Chondrocyte (in vitro differentiated cells): Measurements from ENCODE around the gene MTMR2. TPM values are rescaled to one million over a fixed set of nuclear protein-coding genes. Genes with fewer than 3 reads are reported as not detected.

ENCODE experiments used
- DNase-seq: peaks from one replicate; pipeline ENCODE4 v3.0.0; 2021; ENCODE audit warnings: mixed read lengths, low spot score
- H3K27ac Mint-ChIP-seq: one replicate; pipeline ENCODE4 v1.8.0; 2021; ENCODE audit warnings: mild to moderate bottlenecking, moderate library complexity, mixed read lengths; ENCODE audit not compliant: unreplicated experiment
- H3K27me3 Mint-ChIP-seq: 2 replicates; pipeline ENCODE4 v1.8.0; 2021; ENCODE audit warnings: low read depth, mixed read lengths
- H3K36me3 Mint-ChIP-seq: 2 replicates; pipeline ENCODE4 v1.8.0; 2021; ENCODE audit warnings: low read depth, mixed read lengths
- H3K4me1 Mint-ChIP-seq: 2 replicates; pipeline ENCODE4 v1.8.0; 2021; ENCODE audit warnings: low read depth, mild to moderate bottlenecking, mixed read lengths
- H3K4me3 Mint-ChIP-seq: one replicate; pipeline ENCODE4 v1.8.0; 2021; ENCODE audit warnings: mild to moderate bottlenecking, moderate library complexity, mixed read lengths; ENCODE audit not compliant: unreplicated experiment
- H3K9me3 Mint-ChIP-seq: 2 replicates; pipeline ENCODE4 v1.8.0; 2021; ENCODE audit warnings: low read depth, mixed read lengths
- total RNA-seq: library from RNA; stranded (reverse); gene quantifications from 3 replicates; pipeline ENCODE4 v1.2.1, GENCODE V29; 2021
- TF ChIP-seq, protein P1 (sequence below): fragments of 200-600 bp; sonication (generic); IDR thresholded peaks from 2 replicates; pipeline ENCODE4 v1.5.0; 2021; ENCODE audit warnings: antibody characterized with exemption, mild to moderate bottlenecking, moderate library complexity

MTMR2 gene
- total RNA-seq, 1 donor from 2014 or later: 52.1 TPM

DNA sequence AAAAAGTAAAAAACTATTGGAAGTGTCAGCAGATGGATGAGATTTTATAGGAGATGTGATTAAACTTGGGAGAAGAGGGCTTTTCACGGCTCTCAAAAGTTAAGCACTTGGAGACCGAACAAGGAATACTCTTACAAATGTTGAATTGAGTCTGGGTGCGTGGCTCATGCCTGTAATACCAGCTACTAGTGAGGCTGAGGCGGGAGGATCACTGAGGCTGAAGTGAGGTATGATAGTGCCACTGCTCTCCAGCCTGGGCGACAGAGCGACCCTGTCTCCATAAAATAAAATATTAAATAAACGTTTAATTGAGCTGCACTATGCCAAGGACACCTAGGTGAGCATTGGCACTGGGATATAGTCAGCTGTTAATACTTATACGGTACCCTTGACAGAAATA lies 131.7 kb downstream of the MTMR2 start:
- H3K36me3 Mint-ChIP-seq: no peaks in the 10 kb centered on the region
- TF ChIP-seq, protein P1, sequence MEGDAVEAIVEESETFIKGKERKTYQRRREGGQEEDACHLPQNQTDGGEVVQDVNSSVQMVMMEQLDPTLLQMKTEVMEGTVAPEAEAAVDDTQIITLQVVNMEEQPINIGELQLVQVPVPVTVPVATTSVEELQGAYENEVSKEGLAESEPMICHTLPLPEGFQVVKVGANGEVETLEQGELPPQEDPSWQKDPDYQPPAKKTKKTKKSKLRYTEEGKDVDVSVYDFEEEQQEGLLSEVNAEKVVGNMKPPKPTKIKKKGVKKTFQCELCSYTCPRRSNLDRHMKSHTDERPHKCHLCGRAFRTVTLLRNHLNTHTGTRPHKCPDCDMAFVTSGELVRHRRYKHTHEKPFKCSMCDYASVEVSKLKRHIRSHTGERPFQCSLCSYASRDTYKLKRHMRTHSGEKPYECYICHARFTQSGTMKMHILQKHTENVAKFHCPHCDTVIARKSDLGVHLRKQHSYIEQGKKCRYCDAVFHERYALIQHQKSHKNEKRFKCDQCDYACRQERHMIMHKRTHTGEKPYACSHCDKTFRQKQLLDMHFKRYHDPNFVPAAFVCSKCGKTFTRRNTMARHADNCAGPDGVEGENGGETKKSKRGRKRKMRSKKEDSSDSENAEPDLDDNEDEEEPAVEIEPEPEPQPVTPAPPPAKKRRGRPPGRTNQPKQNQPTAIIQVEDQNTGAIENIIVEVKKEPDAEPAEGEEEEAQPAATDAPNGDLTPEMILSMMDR: no peak
- no peaks in the 10 kb centered on the region for H3K27me3 Mint-ChIP-seq
- DNase-seq: no peak
- H3K4me3 Mint-ChIP-seq: peak overlapping the region; percentile 99
- no peak overlapping the region for H3K27ac Mint-ChIP-seq
- no peaks in the 10 kb centered on the region for H3K9me3 Mint-ChIP-seq
- H3K4me1 Mint-ChIP-seq: peaks cover 23% of the 10 kb centered on the region

DNA sequence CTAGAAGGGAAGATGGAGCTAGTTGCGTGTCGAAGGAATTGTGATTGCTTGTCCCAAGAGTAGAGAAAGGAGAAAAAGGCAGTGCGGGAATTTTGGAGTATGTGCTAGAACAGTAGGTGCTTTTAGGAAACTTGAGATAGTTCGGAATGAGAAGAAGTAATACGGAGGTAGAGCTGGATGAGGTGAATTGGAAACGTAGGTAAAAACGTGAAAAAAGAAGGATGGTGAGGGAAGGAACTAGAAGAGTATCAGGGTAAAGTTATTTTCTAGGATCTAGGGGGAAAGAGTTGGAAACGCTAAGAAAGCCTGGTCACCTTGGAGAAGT lies 132.2 kb downstream of the MTMR2 start:
- DNase-seq: no peak
- Mint-ChIP-seq H3K27ac (peak overlapping the region; percentile 100), H3K9me3 (no peaks in the 10 kb centered on the region), H3K36me3 (no peaks in the 10 kb centered on the region), H3K4me1 (peaks cover 23% of the 10 kb centered on the region), H3K4me3 (peak overlapping the region; percentile 99), H3K27me3 (no peaks in the 10 kb centered on the region)
- TF ChIP-seq, protein P1: no peak

DNA sequence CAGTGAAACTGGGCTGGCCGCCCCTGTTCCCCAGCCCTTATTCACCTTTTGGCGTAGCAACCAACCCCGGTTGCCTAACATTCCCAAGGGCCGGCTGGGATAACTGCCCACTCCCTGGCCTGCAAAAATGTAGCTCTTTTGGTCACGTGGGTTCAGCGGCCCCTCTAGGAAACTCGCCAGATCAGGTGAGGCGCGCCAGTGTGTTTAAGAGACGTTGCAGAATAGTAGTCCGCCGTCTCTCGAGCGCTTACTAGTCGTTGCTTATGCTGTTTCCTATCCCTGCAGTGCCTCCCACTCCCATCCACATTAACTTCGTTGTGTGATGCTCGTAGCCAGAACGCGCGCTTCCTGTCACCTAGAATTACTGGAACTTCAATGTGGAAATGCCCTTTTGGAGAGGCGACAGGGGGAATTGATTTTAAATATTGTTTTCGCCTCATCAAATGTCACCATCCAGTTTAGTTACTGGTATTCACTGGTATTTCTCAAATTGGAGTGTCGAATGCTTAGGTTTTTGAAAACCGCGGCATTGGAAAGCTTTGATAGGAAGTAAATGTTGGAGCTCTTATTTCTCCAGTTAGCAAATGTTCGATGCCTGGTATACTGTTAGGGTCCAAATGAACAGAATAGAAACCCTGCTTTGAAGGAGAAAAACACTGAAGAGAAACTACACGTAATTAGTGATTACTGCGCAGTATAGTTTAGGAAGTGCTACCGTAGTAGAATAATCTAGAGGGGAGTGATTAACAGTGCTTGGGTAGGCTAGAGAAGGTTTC lies 132.8 kb downstream of the MTMR2 start:
- TF ChIP-seq, protein P1: no peak
- Mint-ChIP-seq H3K4me3 (peak overlapping the region; percentile 99), H3K27ac (peak overlapping the region; percentile 100), H3K27me3 (no peaks in the 10 kb centered on the region), H3K9me3 (no peaks in the 10 kb centered on the region), H3K36me3 (peaks cover under 1% of the 10 kb centered on the region), H3K4me1 (peaks cover 23% of the 10 kb centered on the region)
- peak; percentile 68 for DNase-seq

DNA sequence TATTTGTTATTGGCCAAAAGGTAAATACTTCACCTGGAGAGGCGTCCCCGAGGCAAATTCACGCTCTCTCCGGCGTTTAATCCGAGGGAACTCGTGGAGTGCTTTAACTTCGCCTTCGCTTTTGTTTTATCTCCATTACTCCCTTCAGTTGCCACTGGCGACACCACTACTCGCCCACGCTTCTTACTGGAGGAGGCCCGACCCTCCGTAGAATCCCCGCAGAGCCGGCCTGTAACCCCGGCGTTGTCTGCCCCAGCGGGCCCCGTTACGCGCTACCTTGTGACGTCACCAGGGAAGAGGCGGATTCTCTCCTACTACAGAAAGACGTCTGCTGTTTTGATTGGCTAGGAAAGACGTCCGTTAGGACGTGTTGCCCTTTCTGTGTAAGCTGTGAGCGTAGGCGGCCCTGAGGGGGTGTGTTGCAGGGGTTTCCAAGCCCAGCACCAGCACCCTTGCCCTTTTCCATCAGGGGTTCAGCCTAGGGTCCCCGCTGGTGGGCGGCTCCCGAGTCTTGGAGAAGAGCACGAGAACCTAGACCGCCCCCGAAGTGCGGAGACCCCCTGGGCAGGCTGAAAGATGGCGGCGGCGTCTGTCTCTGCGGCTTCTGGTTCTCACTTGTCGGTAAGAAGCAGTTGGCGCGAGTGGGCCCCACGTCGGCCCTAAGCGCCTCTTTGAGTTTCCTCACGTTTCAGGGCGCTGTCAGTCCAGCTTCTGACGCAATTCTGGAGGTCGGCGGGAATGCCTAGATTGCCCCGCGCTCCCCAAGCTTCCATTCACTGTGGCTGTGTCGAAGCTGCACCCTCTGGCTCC lies 133.6 kb downstream of the MTMR2 start, which contains the start of gene CEP57:
CEP57 (plus strand) TSS at position 376 of the 810 bp plus-strand sequence; CDS start at position 577, 201 bp downstream.
- H3K36me3 Mint-ChIP-seq: peaks cover 2% of the 10 kb centered on the region
- H3K4me3 Mint-ChIP-seq: peak within 1 kb of the TSS; percentile 99
- H3K27me3 Mint-ChIP-seq: no peaks in the 10 kb centered on the region
- peak; percentile 96 for DNase-seq
- no peaks in the 10 kb centered on the region for H3K9me3 Mint-ChIP-seq
- peaks cover 23% of the 10 kb centered on the region for H3K4me1 Mint-ChIP-seq
- H3K27ac Mint-ChIP-seq: peak within 1 kb of the TSS; percentile 100
- TF ChIP-seq, protein P1: no peak

DNA sequence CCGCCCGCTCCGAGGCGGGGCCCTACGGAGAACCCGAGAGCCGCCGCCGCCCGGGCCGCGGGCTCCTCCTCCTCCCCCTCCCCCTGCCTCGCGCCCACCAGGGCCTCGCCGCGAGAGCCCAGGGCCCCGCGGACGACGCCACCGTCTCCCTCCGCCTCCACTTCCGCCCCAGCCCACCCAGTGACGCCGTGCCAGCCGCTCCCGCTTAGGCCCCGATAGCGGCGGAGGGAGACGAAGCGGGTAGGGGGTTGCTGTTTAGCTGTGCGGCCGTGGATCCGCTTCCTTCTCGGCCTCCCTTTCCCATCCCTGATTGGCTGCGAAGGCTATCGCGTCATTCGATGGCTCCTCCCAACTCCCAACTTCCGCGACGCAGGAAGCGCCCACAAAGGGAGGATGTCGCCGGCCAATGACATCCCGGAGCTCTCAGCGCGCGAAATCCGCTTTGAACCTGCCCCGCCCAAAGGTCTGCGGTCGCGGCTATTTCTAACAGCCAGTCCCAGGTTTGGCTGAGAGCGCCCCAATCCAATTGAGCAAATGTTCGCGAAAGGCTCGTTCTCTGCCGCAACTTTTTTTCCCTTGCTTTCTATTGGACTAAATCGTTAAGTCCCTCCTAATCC lies 134.3 kb downstream of the MTMR2 start, which contains the start of gene FAM76B:
FAM76B (minus strand) TSS at position 277 of the 617 bp plus-strand sequence. CDS start 304 bp downstream, outside the sequence.
- Mint-ChIP-seq H3K4me3 (peak within 1 kb of the TSS; percentile 99), H3K4me1 (peaks cover 23% of the 10 kb centered on the region), H3K27me3 (no peaks in the 10 kb centered on the region), H3K36me3 (peaks cover 2% of the 10 kb centered on the region), H3K27ac (peak within 1 kb of the TSS; percentile 100), H3K9me3 (no peaks in the 10 kb centered on the region)
- DNase-seq: peak; percentile 99
- TF ChIP-seq, protein P1: no peak
